Epithelial cell of proximal tubule (primary cell): ENCODE measurements around the gene CCDC86. TPM values are rescaled to one million over a fixed set of nuclear protein-coding genes. Genes with fewer than 3 reads are reported as not detected.

ENCODE experiments used
- DNase-seq: peaks from one replicate; pipeline ENCODE4 v3.0.0-alpha.2; 2011; ENCODE audit warnings: low read depth
- H3K4me3 ChIP-seq: 2 replicates; pipeline ENCODE4 v1.5.1; 2011; ENCODE audit warnings: low read depth, mild to moderate bottlenecking, low read length
- CTCF ChIP-seq: conservative IDR thresholded peaks from 2 replicates; pipeline ENCODE4 v1.5.1; 2012; ENCODE audit warnings: low read depth, mild to moderate bottlenecking, low read length
- total RNA-seq: library from RNA; depleted of rRNA; stranded (reverse); fragments of >200 nt; gene quantifications from 2 replicates; pipeline ENCODE4 v1.2.3, GENCODE V29; 2015

CCDC86 gene
- total RNA-seq, 1 donor from 2014 or later = 38.6 TPM

GRCh38 chr11:60899977-60900376, 58.1 kb downstream of the CCDC86 start:
- no peak for TF ChIP-seq CTCF
- no peak for DNase-seq
- H3K4me3 ChIP-seq = no peak overlapping the region

Other genes starting within 250 kb of the CCDC86 start
- not detected in 2 replicates for gene MS4A8, start 142.5 kb upstream of the CCDC86 start, total RNA-seq
- gene MS4A18, start 117.4 kb upstream of the CCDC86 start, total RNA-seq = not detected in 2 replicates
- gene MS4A15, start 85.2 kb upstream of the CCDC86 start, total RNA-seq = not detected in 2 replicates
- not detected in 2 replicates for gene MS4A10, start 56.8 kb upstream of the CCDC86 start, total RNA-seq
- 0.29 TPM in 1 of 2 replicates, not detected in the other for gene PTGDR2, start 13.8 kb downstream of the CCDC86 start, total RNA-seq
- not detected in 2 replicates for gene ZP1, start 25.4 kb downstream of the CCDC86 start, total RNA-seq
- gene PRPF19, start 64.5 kb downstream of the CCDC86 start, total RNA-seq = 73.2 and 159 TPM in 2 replicates
- gene TMEM109, start 72.0 kb downstream of the CCDC86 start, total RNA-seq = 95.4 and 119 TPM in 2 replicates
- gene TMEM132A, start 82.3 kb downstream of the CCDC86 start, total RNA-seq = 150 and 287 TPM in 2 replicates
- gene SLC15A3, start 110.1 kb downstream of the CCDC86 start, total RNA-seq = 0.43 and 0.86 TPM in 2 replicates
- gene CD6, start 129.6 kb downstream of the CCDC86 start, total RNA-seq = 0.23 TPM in 1 of 2 replicates, not detected in the other